GM12891 (cell line): Measurements from ENCODE around the gene HMCN1.
"Not testable (repeated sequence)": the region's sequence is repeated elsewhere in the genome, so short reads cannot be mapped to it uniquely, and the experiment has no call there.

Experiments used
- PAX5 ChIP-seq: IDR thresholded peaks from 2 replicates; pipeline ENCODE4 v1.6.1; 2011; ENCODE audit warnings: low read length, moderate library complexity, mild to moderate bottlenecking; ENCODE audit not compliant: insufficient read depth, severe bottlenecking
- POLR2A ChIP-seq: IDR thresholded peaks from 2 replicates; pipeline ENCODE4 v1.6.1; 2011; ENCODE audit warnings: low read depth, low read length, control low read depth
- POLR2AphosphoS5 ChIP-seq: IDR thresholded peaks from 2 replicates; pipeline ENCODE4 v1.6.1; 2011; ENCODE audit warnings: low read depth, low read length, control low read depth
- TAF1 ChIP-seq: IDR thresholded peaks from 2 replicates; pipeline ENCODE4 v1.6.1; 2011; ENCODE audit warnings: low read depth, low read length, control low read depth

DNA sequence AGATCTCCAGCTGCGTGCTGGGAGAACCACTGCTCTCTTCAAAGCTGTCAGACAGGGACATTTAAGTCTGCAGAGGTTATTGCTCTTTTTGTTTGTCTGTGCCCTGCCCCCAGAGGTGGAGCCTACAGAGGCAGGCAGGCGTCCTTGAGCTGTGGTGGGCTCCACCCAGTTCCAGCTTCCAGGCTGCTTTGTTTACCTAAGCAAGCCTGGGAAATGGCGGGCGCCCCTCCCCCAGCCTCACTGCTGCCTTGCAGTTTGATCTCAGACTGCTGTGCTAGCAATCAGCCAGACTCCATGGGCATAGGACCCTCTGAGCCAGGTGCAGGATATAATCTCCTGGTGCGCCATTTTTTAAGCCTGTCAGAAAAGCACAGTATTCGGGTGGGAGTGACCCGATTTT, 428.7 kb downstream of the HMCN1 start:
- TF ChIP-seq POLR2AphosphoS5, POLR2A, PAX5, TAF1: not testable (repeated sequence)
